Activated CD8-positive, alpha-beta memory T cell treated with anti-CD3 and anti-CD28 coated beads for 4 hours (primary cell): Measurements from ENCODE around the gene LARP1.
"Not testable (repeated sequence)": the region's sequence is repeated elsewhere in the genome, so short reads cannot be mapped to it uniquely, and the experiment has no call there.

Experiments used
- DNase-seq, 2 donors: peaks; one replicate each; pipeline ENCODE4 v3.0.0-alpha.2; 2020; ENCODE audit warnings: low read depth in 2 of 2

The LARP1 gene

GRCh38 chr5:154735362-154735761, 19.8 kb upstream of the LARP1 start:
- DNase-seq, result not testable (repeated sequence)

- DNase-seq, result not testable (repeated sequence)
Observed at GRCh38 chr5:154736372-154736771, 18.8 kb upstream of the LARP1 start.

- no peak for DNase-seq
Observed at GRCh38 chr5:154737667-154738320, 17.4 kb upstream of the LARP1 start.

GRCh38 chr5:154740483-154740882, 14.7 kb upstream of the LARP1 start:
- DNase-seq, result no peak

GRCh38 chr5:154740957-154741356, 14.2 kb upstream of the LARP1 start:
- DNase-seq, result no peak

- no peak for DNase-seq
Observed at GRCh38 chr5:154741415-154741814, 13.8 kb upstream of the LARP1 start.

GRCh38 chr5:154743812-154744211, 11.4 kb upstream of the LARP1 start:
- no peak for DNase-seq

- DNase-seq, result no peak
Observed at GRCh38 chr5:154745349-154745748, 9.8 kb upstream of the LARP1 start.

- no peak for DNase-seq
Observed at GRCh38 chr5:154749491-154749890, 5.7 kb upstream of the LARP1 start.

- DNase-seq, result not testable (repeated sequence)
Observed at GRCh38 chr5:154750641-154751040, 4.5 kb upstream of the LARP1 start.

GRCh38 chr5:154751854-154752253, 3.3 kb upstream of the LARP1 start:
- DNase-seq, result no peak

GRCh38 chr5:154753792-154754191, 1.4 kb upstream of the LARP1 start:
- no peak for DNase-seq

- peak; percentile 98 to 100 for DNase-seq
Observed at GRCh38 chr5:154754460-154755360, 467 bp upstream of the LARP1 start.

- peak in 1 of 2 donors; percentile 13 for DNase-seq
Observed at GRCh38 chr5:154756009-154756867, 1.1 kb downstream of the LARP1 start.

- DNase-seq, result peak; percentile 36
Observed at GRCh38 chr5:154756868-154757813, 2.0 kb downstream of the LARP1 start.

GRCh38 chr5:154757814-154758406, 2.7 kb downstream of the LARP1 start:
- peak; percentile 24 to 58 for DNase-seq

GRCh38 chr5:154758493-154758892, 3.3 kb downstream of the LARP1 start:
- DNase-seq, result no peak

- DNase-seq, result no peak
Observed at GRCh38 chr5:154758977-154759376, 3.8 kb downstream of the LARP1 start.

GRCh38 chr5:154759868-154760267, 4.7 kb downstream of the LARP1 start:
- not testable (repeated sequence) for DNase-seq

- no peak for DNase-seq
Observed at GRCh38 chr5:154761046-154761736, 6.0 kb downstream of the LARP1 start.
